Measurements from ENCODE around the gene RFPL1. TPM values are rescaled to one million over a fixed set of nuclear protein-coding genes. Genes with fewer than 3 reads are reported as not detected.
"Not testable (repeated sequence)": the region's sequence is repeated elsewhere in the genome, so short reads cannot be mapped to it uniquely, and the experiment has no call there.

RFPL1 gene
- total RNA-seq, 1 donor from 2014 or later = not detected

DNA sequence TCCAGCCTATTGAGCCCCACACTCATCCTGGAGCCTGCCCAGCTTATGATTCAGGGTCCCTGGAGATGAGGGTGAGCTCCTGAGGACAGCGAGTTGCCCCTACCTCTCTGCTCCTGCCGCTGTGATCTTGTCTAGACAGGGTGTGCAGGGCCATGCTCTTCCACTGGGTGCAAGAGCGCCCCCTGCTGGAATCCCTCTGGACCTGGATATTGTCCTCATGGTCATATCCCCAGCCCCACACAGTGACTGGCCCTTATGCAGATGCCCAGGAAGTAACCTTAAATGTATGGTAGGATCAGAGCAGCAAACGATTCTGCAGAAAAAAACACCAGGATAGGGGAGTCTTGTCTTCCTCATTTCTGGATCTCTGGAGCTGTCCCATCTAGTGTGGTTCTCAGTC is 25.6 kb upstream of the RFPL1 start:
- intact Hi-C loops (cut with micrococcal nuclease); H3K4me3 ChIP-seq; H3K4me1 ChIP-seq; H3K27me3 ChIP-seq (ENCODE audit: low read depth); H3K36me3 ChIP-seq; DNase-seq; H3K27ac ChIP-seq (replicated peaks); H3K9me3 ChIP-seq (replicated peaks): not testable (repeated sequence)
- TF ChIP-seq, protein P1, sequence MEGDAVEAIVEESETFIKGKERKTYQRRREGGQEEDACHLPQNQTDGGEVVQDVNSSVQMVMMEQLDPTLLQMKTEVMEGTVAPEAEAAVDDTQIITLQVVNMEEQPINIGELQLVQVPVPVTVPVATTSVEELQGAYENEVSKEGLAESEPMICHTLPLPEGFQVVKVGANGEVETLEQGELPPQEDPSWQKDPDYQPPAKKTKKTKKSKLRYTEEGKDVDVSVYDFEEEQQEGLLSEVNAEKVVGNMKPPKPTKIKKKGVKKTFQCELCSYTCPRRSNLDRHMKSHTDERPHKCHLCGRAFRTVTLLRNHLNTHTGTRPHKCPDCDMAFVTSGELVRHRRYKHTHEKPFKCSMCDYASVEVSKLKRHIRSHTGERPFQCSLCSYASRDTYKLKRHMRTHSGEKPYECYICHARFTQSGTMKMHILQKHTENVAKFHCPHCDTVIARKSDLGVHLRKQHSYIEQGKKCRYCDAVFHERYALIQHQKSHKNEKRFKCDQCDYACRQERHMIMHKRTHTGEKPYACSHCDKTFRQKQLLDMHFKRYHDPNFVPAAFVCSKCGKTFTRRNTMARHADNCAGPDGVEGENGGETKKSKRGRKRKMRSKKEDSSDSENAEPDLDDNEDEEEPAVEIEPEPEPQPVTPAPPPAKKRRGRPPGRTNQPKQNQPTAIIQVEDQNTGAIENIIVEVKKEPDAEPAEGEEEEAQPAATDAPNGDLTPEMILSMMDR (IDR thresholded peaks at IDR 0.05; ENCODE audit: borderline replicate concordance) = peak; percentile 57

DNA sequence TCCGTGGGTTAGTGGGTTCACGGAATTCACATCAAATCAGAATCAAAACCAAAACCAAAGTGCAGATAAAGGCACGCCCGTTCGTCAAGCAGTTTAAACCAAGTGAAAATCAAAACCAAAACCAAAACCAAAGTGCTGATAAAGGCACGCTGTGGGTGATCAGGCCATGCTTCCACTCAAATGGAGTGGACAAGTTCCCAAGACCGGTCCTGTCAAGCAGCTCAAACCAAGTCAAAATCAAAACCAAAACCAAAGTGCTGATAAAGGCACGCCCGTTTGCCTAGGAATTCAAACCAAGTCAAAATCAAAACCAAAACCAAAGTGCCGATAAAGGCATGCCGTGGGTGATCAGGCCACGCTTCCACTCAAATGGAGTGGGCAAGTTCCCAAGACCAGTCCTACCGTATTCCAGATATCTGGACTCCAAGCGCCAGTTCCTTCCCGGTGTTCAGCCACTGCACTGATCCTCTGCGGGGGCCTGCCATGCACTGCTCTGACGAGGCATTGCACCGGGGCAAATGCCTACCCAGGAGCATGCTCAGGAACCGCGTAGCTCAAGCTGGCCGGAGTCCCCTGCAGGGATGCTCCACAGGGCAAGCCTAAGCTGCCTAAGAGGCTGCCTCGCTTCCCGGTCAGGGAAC is 23.3 kb upstream of the RFPL1 start:
- Histone ChIP-seq H3K4me3 (peak overlapping the region; percentile 62), H3K27ac (replicated peaks) (peak overlapping the region; percentile 72)
- intact Hi-C loops (cut with micrococcal nuclease); DNase-seq; H3K4me1 ChIP-seq; H3K36me3 ChIP-seq; H3K9me3 ChIP-seq (replicated peaks); H3K27me3 ChIP-seq (ENCODE audit: low read depth): not testable (repeated sequence)

DNA sequence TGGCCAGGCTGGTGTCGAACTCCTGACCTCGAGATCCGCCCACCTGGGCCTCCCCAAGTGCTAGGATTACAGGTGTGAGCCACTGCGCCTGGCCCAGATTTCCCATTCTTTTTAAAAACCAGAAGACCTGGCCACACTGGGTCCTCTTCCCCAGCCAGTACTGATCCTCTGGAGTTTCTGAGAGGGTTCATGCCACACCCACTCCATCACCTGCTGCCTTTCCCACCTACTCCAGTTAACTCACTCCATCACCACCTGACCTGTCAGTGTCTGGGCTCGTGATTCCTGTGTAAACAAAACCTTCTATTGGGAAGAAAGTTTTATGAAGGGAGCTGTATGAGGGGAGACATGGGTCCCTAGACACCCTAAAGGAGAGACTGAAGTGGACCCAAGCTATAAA is 19.7 kb upstream of the RFPL1 start:
- H3K36me3 ChIP-seq; intact Hi-C loops (cut with micrococcal nuclease); H3K4me1 ChIP-seq; H3K9me3 ChIP-seq (replicated peaks); H3K27ac ChIP-seq (replicated peaks); H3K4me3 ChIP-seq; DNase-seq; H3K27me3 ChIP-seq (ENCODE audit: low read depth): not testable (repeated sequence)

DNA sequence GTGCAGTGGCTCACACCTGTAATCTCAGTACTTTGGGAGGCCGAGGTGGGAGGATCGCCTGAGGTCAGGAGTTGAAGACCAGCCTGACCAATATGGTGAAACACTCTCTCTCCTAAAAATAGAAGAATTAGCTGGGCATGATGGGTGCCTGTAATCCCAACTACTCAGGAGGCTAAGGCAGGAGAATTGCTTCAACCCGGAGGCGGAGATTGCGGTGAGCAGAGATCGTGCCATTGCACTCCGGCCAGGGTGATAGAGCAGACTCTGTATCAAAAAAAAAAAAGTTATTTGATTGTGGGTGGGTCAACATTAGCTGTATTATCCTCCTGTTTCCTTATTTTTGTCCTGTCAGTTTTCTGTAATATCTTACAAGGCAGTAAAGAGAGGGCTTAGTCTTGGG is 11.9 kb upstream of the RFPL1 start:
- Histone ChIP-seq H3K27me3 (ENCODE audit: low read depth) (peaks cover 11% of the 10 kb centered on the region), H3K36me3 (no peaks in the 10 kb centered on the region), H3K27ac (replicated peaks) (no peak overlapping the region), H3K9me3 (replicated peaks) (no peaks in the 10 kb centered on the region), H3K4me1 (no peaks in the 10 kb centered on the region), H3K4me3 (no peak overlapping the region)
- intact Hi-C loops (cut with micrococcal nuclease) = no loop called here
- DNase-seq = no peak
- TF ChIP-seq, protein P1 (IDR thresholded peaks at IDR 0.05; ENCODE audit: borderline replicate concordance) = no peak

DNA sequence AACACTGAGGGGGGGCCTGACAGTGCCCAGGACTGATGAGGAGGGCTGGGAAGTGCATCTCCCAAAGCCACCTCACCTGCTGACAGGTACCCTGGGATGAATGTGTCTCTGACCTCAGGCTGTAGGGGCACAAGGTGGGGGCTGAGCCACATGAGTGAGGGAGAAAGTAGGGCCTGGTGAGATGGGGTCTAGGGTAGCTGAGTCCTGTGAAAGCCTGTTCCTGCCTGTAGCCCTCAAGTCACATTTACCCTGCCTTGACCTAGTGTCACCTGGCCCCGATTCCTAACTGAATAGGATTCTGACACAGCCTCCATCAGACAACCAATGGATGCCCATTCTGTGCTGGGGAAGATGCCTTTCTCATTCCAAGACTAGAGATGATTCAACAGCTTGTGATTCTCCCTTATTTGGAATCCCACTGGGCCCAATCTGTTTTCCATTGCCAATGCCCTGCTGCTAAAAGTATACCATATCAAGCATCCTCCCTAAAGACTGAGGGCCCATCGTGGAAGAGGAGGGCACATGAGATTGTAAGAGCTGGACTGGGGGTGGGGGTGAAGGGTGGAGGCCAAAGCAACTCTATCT is 11.1 kb upstream of the RFPL1 start:
- H3K27me3 ChIP-seq (ENCODE audit: low read depth) = peaks cover 19% of the 10 kb centered on the region
- DNase-seq = no peak
- no peaks in the 10 kb centered on the region for H3K4me1 ChIP-seq
- no peak overlapping the region for H3K27ac ChIP-seq (replicated peaks)
- H3K9me3 ChIP-seq (replicated peaks) = no peaks in the 10 kb centered on the region
- intact Hi-C loops (cut with micrococcal nuclease) = no loop called here
- TF ChIP-seq, protein P1 (IDR thresholded peaks at IDR 0.05; ENCODE audit: borderline replicate concordance) = no peak
- H3K36me3 ChIP-seq = no peaks in the 10 kb centered on the region
- no peak overlapping the region for H3K4me3 ChIP-seq

DNA sequence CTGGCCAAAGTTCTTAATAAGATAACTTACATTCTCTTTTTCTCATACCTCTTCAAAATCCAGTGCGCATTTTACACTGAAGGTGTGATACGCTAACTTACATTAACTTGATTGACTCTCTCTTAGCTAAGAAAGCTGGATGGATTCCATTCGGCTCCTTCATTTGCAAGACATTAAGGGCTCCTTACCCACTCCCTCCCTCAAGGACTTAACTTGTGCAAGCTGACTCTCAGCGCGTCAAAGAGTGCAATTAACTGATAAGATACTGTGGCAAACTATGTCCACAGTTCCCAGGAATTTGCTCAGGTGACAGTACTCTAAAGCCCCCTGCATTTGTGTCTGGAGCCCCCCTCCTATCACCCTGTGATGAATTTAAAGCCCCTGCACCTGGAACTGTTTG is 6.4 kb upstream of the RFPL1 start:
- no peaks in the 10 kb centered on the region for H3K4me1 ChIP-seq
- H3K36me3 ChIP-seq = no peaks in the 10 kb centered on the region
- peaks cover 52% of the 10 kb centered on the region for H3K27me3 ChIP-seq (ENCODE audit: low read depth)
- H3K27ac ChIP-seq (replicated peaks) = no peak overlapping the region
- intact Hi-C loops (cut with micrococcal nuclease) = no loop called here
- DNase-seq = no peak
- no peak overlapping the region for H3K4me3 ChIP-seq
- H3K9me3 ChIP-seq (replicated peaks) = no peaks in the 10 kb centered on the region
- TF ChIP-seq, protein P1 (IDR thresholded peaks at IDR 0.05; ENCODE audit: borderline replicate concordance) = no peak
